ENCODE measurements around the gene TMEM163. TPM values are rescaled to one million over a fixed set of nuclear protein-coding genes. Genes with fewer than 3 reads are reported as not detected.

The TMEM163 gene
- total RNA-seq, 2 experiments from 2014 or later = 0.51 TPM; not detected in 1

DNA sequence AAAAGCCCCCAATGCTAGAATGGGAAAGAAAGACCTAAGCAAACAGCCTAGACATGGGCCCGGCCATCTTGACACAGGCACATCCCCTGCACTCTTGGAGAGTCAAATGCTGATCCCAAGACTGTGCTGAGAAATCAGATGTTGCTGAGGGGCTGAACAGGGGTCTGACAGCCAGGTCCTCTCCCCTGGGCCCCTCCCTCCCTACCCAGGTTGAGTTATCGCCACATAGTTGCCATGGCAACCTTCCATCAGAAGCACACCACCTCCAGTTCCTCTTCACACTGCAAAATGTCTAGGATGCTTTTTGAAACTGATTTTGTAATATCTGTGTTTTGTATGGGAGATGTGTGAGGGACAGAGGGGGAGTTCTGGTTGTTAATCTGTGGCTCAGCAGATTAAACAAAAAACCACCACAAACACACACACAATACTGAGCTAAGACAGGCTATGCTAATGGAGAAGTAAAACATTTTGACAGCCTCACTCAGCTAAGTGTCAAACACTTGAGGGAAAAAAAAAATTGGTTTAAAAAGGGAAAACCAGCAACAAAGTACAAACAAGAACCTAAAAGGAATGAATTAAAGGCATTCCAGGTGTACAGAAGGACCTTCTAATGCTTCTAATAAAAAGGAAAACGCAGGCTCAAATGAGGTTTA, 88.2 kb downstream of the TMEM163 start:
- Histone ChIP-seq H3K79me2 (ENCODE audit: insufficient read depth, low read depth, low read length) (no peaks in the 10 kb centered on the region), H3K4me3 (ENCODE audit: low read depth, low read length, poor library complexity, severe bottlenecking) (no peak overlapping the region), H3K36me3 (ENCODE audit: insufficient read depth, low read length) (no peaks in the 10 kb centered on the region), H4K20me1 (ENCODE audit: insufficient read depth, low read length) (no peaks in the 10 kb centered on the region), H3K9me3 (ENCODE audit: low read length) (no peaks in the 10 kb centered on the region), H2AFZ (ENCODE audit: low read length) (no peak overlapping the region), H3K4me1 (ENCODE audit: insufficient read depth, low read length, poor library complexity, severe bottlenecking) (no peaks in the 10 kb centered on the region), H3K9me2 (ENCODE audit: insufficient read depth, low read length) (no peaks in the 10 kb centered on the region), H3K4me2 (ENCODE audit: low read length) (no peak overlapping the region), H3K27ac (ENCODE audit: low read depth, low read length, poor library complexity, severe bottlenecking) (no peak overlapping the region)
- POLR2A ChIA-PET = no interaction called here
- no peak for DNase-seq (ENCODE audit: low spot score)
- BruUV-seq (replicated peaks) = no TSS peak
- CTCF ChIA-PET (ENCODE audit: unreplicated experiment) = no interaction called here
- intact Hi-C loops (cut with micrococcal nuclease; ENCODE audit: unreplicated experiment) = no loop called here
- TF ChIP-seq EZH2phosphoT487 (IDR thresholded peaks at IDR 0.05; ENCODE audit: borderline replicate concordance, low read depth, low read length) = no peak
- TF ChIP-seq, protein P1, sequence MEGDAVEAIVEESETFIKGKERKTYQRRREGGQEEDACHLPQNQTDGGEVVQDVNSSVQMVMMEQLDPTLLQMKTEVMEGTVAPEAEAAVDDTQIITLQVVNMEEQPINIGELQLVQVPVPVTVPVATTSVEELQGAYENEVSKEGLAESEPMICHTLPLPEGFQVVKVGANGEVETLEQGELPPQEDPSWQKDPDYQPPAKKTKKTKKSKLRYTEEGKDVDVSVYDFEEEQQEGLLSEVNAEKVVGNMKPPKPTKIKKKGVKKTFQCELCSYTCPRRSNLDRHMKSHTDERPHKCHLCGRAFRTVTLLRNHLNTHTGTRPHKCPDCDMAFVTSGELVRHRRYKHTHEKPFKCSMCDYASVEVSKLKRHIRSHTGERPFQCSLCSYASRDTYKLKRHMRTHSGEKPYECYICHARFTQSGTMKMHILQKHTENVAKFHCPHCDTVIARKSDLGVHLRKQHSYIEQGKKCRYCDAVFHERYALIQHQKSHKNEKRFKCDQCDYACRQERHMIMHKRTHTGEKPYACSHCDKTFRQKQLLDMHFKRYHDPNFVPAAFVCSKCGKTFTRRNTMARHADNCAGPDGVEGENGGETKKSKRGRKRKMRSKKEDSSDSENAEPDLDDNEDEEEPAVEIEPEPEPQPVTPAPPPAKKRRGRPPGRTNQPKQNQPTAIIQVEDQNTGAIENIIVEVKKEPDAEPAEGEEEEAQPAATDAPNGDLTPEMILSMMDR (conservative IDR thresholded peaks at IDR 0.05; ENCODE audit: low read length) = no peak

DNA sequence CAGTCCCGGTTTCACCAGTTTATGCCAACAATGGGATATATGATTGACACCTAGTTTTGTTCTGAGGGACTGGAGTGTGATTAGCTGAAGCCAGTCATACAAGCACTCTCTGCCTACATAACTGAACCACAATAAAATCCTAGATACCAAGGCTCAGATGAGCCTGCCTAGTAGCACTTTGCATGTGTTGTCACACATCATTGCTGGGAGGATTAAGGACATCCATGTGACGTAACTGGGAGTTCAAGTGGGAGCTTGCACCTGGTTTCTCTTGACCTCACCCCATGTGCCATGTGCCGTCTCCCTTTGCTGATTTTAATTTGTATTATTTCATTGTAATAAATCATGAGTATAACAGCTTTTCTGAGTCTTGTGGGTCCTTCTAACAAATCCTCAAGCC, 90.3 kb downstream of the TMEM163 start:
- no peaks in the 10 kb centered on the region for H3K79me2 ChIP-seq (ENCODE audit: insufficient read depth, low read depth, low read length)
- no peak overlapping the region for H3K4me3 ChIP-seq (ENCODE audit: low read depth, low read length, poor library complexity, severe bottlenecking)
- no peak overlapping the region for H3K27ac ChIP-seq (ENCODE audit: low read depth, low read length, poor library complexity, severe bottlenecking)
- H3K36me3 ChIP-seq (ENCODE audit: insufficient read depth, low read length) = no peaks in the 10 kb centered on the region
- H3K9me2 ChIP-seq (ENCODE audit: insufficient read depth, low read length) = no peaks in the 10 kb centered on the region
- no peaks in the 10 kb centered on the region for H3K4me1 ChIP-seq (ENCODE audit: insufficient read depth, low read length, poor library complexity, severe bottlenecking)
- H2AFZ ChIP-seq (ENCODE audit: low read length) = no peak overlapping the region
- intact Hi-C loops (cut with micrococcal nuclease; ENCODE audit: unreplicated experiment) = no loop called here
- no peak overlapping the region for H3K4me2 ChIP-seq (ENCODE audit: low read length)
- TF ChIP-seq, protein P1 (conservative IDR thresholded peaks at IDR 0.05; ENCODE audit: low read length) = no peak
- no peak for TF ChIP-seq EZH2phosphoT487 (IDR thresholded peaks at IDR 0.05; ENCODE audit: borderline replicate concordance, low read depth, low read length)
- DNase-seq (ENCODE audit: low spot score) = no peak
- no peaks in the 10 kb centered on the region for H3K9me3 ChIP-seq (ENCODE audit: low read length)
- BruUV-seq (replicated peaks) = no TSS peak
- no peaks in the 10 kb centered on the region for H4K20me1 ChIP-seq (ENCODE audit: insufficient read depth, low read length)
- POLR2A ChIA-PET = no interaction called here
- CTCF ChIA-PET (ENCODE audit: unreplicated experiment) = no interaction called here

DNA sequence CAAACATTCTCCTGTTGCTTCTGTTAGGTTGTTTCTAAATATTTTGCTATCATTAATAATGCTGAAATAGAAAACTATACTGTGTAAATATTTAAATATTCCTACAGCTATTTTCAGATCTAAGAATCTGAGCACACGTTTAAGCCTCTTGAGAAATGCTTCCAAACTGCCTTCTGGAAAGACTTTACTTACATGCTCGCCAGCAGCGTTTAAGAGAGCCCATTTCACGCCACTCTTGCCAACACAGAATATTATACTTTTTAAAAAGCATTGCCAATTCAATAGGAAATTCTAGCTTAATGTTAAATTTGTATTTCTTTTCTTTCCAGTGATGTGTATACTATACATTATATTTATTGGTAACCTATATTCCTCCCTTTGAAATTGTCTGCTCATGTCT, 92.0 kb downstream of the TMEM163 start:
- H3K4me1 ChIP-seq (ENCODE audit: insufficient read depth, low read length, poor library complexity, severe bottlenecking) = no peaks in the 10 kb centered on the region
- no peaks in the 10 kb centered on the region for H3K79me2 ChIP-seq (ENCODE audit: insufficient read depth, low read depth, low read length)
- ChIA-PET CTCF (ENCODE audit: unreplicated experiment) (no interaction called here), POLR2A (interaction anchor here (0.5 kb wide), 1 partner anchor 31 kb away, joined by 3 read pairs; no protein-coding TSS in a partner anchor)
- no TSS peak for BruUV-seq (replicated peaks)
- no peak overlapping the region for H3K4me3 ChIP-seq (ENCODE audit: low read depth, low read length, poor library complexity, severe bottlenecking)
- no peaks in the 10 kb centered on the region for H3K9me2 ChIP-seq (ENCODE audit: insufficient read depth, low read length)
- H3K4me2 ChIP-seq (ENCODE audit: low read length) = no peak overlapping the region
- no peaks in the 10 kb centered on the region for H4K20me1 ChIP-seq (ENCODE audit: insufficient read depth, low read length)
- DNase-seq (ENCODE audit: low spot score) = no peak
- H3K9me3 ChIP-seq (ENCODE audit: low read length) = no peaks in the 10 kb centered on the region
- TF ChIP-seq, protein P1 (conservative IDR thresholded peaks at IDR 0.05; ENCODE audit: low read length) = no peak
- no peak for TF ChIP-seq EZH2phosphoT487 (IDR thresholded peaks at IDR 0.05; ENCODE audit: borderline replicate concordance, low read depth, low read length)
- H3K27ac ChIP-seq (ENCODE audit: low read depth, low read length, poor library complexity, severe bottlenecking) = no peak overlapping the region
- intact Hi-C loops (cut with micrococcal nuclease; ENCODE audit: unreplicated experiment) = no loop called here
- no peak overlapping the region for H2AFZ ChIP-seq (ENCODE audit: low read length)
- no peaks in the 10 kb centered on the region for H3K36me3 ChIP-seq (ENCODE audit: insufficient read depth, low read length)

Measured in OCI-LY7 (cell line).